Keratinocyte (primary cell): ENCODE measurements around the gene MYO1E.

Source experiments
- CTCF ChIP-seq, 3 experiments: IDR thresholded peaks in 1 of 3; conservative IDR thresholded peaks in 1 of 3; optimal IDR thresholded peaks in 1 of 3; 2 replicates in 2 of 3; 3 replicates in 1 of 3; pipeline versions ENCODE3 to v1.5.1; 2011; ENCODE audit warnings: low read length in 3 of 3, mild to moderate bottlenecking in 3 of 3, moderate library complexity in 2 of 3, control low read depth in 1 of 3, inconsistent platforms in 1 of 3; ENCODE audit not compliant: insufficient read depth in 2 of 3; ENCODE audit errors: extremely low read depth in 1 of 3
- EZH2 ChIP-seq: IDR thresholded peaks from one replicate; pipeline ENCODE4 v1.6.1; 2012; ENCODE audit warnings: inconsistent platforms, mild to moderate bottlenecking, low read length, moderate library complexity

GRCh38 chr15:59407946-59408345 lies 35.3 kb upstream of the MYO1E start:
- TF ChIP-seq CTCF (optimal IDR thresholded peaks at IDR 0.05 in 1 of 3, IDR thresholded peaks at IDR 0.05 in 1 of 3, conservative IDR thresholded peaks at IDR 0.05 in 1 of 3; ENCODE audit: extremely low read depth in 1 of 3, insufficient read depth in 2 of 3, low read length in 3 of 3), result no peak
- TF ChIP-seq EZH2, result no peak
